GM21526 (cell line): ENCODE data around the gene TRIM6.
"Not testable (repeated sequence)": the region's sequence is repeated elsewhere in the genome, so short reads cannot be mapped to it uniquely, and the experiment has no call there.

Experiments
- ATAC-seq: cut with Tn5 transposase; IDR thresholded peaks from one replicate; pipeline ENCODE4 v1.9.1; 2021; ENCODE audit warnings: moderate library complexity; ENCODE audit not compliant: unreplicated experiment, low FRiP score

TRIM6 gene, protein sequence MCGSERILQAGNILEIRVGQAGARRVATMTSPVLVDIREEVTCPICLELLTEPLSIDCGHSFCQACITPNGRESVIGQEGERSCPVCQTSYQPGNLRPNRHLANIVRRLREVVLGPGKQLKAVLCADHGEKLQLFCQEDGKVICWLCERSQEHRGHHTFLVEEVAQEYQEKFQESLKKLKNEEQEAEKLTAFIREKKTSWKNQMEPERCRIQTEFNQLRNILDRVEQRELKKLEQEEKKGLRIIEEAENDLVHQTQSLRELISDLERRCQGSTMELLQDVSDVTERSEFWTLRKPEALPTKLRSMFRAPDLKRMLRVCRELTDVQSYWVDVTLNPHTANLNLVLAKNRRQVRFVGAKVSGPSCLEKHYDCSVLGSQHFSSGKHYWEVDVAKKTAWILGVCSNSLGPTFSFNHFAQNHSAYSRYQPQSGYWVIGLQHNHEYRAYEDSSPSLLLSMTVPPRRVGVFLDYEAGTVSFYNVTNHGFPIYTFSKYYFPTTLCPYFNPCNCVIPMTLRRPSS

DNA sequence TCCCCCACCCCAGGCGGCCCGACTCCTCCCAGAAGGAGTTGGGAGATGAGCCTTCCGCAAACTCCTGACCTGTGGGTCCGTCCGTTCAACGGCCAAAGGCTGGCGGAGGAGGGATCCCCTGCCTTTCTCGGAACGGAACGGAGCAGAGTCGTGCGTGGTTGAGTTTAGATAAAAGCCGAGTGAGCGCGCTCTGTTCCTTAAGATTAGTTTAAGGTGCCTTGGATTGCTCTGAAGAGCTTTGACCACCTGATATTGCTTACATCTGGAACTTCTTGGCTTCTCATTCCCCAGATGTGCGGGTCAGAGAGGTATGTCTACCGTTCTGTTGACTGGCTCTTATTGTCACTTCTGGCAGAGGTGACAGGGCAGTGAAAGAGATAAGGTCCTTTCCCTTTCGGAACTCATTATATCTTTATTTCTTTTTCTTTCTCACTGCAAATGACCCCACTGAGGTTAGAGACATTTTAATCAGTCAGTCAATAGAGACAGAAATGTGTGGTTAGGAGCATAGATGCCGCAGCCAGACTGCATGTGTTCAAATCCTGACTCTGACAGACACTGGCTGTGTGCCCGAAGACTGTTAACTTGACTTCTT lies at the start of gene TRIM6:
Gene TRIM6, plus strand, starts transcription at position 31 of the 595 bp plus-strand sequence. Its CDS starts 261 bp downstream, at position 292.
- no peak for ATAC-seq

DNA sequence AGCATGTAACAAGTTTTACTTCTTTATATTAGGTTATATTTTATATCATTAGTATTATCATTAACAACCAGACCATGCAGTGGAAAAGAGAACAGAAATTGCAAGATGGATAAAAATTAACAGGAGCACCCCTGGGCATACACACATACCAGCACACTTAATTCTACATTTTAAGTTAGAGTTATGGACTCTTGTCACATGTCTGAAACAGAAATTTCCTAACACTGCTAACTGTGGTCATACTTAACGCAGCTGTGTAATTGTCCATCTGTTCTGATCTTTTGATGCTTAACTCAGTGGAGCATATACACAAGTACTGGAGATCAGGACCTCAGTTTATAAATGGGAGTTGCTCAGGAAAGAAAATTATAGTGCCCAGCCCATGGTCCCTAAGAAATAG lies 48.5 kb upstream of the TRIM6 start:
- ATAC-seq = no peak

DNA sequence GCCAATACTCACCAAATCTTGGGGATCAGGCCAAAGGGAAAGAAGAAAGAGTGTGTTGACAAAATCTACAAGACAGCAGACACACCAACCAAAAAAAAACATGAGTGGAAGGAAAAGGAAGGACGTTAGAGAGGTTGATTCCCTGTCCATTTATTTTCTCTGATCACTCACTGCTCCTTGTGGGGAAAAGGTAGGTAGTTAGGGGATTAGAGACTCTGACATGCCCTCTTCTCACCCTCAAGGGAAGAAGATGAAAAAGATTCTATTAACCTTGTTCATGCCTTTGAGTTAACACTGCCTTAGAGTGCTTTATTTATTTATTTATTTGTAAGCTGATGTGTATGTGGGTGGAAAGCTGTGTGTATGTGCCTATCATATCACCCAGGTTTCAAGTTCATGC lies 48.0 kb upstream of the TRIM6 start, which contains the start of gene OR52H1:
Gene OR52H1, minus strand, starts transcription at position 101 of the 400 bp plus-strand sequence. CDS start 3,035 bp downstream, outside the sequence.
- no peak for ATAC-seq

DNA sequence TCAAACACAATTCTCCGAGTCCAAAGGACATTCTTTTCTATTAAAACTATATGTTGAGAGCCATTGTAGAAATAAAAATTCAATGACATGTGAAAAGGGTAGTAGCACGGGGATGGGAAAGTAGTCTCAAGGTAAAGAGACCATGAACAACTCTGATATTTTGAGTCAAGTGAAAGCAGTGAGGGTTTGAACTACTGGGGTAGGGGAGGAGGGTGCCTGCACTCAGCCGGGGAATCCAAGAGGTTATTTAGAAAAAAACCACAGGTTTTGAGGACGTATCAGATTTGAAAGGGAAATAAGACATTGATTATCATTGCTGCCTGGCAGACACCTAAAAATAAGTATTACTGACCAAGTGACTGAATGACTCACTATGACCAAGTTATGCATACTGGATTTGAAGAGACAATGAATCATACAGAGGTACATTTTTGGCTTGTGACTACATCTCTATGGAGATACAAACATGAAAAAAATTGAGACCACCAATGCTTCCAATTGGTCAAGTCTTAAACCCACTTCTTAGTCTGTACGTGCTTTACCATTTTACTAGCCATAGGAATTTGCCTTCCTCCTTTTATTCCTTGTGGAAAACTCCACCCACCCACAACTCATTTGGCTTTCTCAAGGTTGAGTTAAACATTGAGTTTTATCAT lies 45.9 kb upstream of the TRIM6 start:
- no peak for ATAC-seq

DNA sequence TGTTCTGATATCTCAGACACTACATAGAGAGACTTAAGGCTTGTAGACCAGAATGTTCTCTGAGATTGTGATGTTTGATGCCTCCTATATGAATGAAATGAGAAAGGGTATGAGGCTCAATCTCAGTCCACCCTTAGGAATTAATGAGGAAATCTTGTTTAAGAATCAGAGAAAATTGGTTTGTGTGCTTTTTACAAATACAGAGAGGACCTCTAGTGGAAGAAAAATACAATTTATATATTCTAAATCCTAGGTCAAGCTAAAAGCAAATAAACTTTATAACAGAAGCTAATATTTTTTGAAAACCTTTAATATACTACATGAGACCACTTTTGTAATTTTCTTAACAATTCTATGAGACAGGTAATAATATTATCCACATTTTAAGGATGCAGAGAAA lies 43.1 kb upstream of the TRIM6 start:
- no peak for ATAC-seq

DNA sequence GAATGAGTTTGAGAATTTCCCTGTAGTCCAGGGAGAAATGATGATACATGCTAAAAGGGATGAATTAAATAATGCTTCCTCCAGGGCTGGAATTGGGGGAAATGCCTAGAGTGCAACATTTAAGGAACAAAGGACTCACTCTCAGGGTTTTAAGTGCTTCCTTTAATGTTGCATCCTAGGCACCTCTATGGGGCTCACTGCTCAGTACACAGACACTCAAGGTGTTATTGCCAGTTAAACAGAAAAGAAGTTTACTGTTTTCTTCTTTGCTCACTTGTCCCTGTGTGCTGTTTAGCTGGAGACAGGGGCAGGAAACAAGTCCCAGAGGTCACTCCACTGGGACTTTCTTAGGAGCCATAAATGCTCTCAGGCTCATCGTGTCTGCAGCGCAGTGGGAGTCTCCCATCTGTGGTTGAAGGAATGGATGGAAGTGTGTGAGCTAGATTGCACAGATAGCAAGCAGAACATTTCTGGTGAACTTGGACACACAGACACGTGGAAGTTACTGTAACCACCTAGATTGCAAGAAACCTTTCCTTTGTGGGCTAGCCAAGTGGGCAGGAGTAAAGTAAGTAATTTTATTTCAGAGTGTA lies 39.7 kb upstream of the TRIM6 start:
- no peak for ATAC-seq

DNA sequence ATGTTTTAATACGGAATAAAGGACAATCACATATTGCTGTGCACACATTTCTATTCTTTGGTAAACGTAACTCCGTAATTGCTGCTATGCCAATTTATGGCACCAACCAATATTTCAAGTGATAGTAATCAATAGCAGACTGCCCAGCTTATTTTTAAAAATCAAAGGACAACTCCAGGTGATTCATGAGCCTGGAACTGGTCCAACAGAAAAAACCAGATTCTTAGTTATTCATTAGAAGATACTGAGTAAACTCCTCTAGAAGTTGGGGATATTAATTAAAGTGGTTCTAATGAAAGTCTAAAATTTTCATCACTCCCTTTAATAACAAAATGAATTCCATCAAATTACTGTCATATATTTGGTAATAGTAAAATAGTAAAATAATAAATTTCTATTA lies 38.7 kb upstream of the TRIM6 start:
- no peak for ATAC-seq

DNA sequence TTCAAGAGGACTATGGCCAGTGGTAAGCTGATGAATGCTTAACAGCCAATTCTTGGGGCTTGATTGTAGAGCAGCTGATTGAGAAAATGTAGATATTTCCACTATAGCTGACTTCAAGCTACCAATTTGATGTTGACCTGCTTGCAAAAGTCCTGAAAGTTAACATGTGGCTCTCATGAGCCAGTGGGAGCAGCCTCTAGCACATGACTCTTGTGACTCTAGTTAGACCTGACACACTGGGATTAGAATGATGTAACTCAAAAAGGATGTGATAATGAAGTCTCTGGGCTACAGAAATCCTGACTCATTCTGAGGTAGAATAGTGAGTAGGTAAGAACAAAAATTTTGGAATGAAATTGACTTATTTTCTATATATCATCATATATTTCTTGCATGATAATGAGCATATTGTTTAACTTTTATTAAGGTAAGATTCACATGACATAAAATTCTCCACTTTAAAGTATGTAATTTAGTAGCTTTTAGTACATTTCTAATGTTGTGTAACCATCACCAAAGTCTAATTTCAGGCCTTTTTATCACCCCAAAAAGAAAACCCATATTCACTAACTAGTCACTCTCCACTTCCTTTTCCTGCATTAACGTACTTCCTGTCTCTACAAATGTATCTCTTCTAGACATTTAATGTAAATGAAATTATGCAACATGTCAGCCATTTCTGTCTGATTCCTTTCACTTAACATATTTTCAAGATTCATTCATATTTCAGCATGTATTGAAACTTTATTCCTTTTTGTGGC lies 32.0 kb upstream of the TRIM6 start:
- ATAC-seq = no peak

DNA sequence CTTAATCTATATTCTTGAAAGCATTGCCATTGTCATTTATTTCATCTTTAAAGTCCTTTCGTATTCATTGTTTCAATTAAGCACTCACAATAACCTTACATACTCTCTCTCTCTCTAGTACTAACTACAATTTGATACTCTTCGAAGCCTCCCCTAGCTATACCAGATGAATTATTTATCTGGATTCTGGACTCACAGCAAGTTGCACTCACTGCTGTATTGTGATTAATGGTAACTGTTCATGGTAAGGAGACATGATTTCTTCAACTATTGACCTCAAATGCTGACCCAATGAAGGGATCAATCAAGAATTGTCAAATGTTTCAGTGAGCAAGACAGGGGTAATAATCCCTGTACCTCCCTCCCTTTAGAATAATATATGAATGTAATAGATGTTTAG lies 21.8 kb upstream of the TRIM6 start:
- ATAC-seq = no peak

DNA sequence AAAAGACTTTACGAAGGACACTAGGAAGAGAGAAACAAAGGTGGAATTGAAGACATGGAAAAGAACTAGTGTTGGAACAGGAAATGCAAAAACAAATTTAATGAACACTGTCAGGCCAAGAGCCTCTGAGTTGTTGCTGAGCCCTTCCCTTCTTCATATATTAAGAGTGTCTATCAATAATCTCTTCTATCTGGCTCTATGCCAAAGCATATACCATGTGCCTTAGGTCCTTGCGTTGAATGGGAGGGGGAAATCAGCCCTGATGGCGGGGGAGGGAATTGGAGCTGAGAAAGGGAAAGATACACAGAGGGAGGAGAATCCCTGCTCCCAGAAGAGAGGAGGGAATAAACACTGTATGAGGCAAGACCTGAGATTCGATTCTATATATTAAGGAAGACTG lies 21.3 kb upstream of the TRIM6 start:
- ATAC-seq = no peak

DNA sequence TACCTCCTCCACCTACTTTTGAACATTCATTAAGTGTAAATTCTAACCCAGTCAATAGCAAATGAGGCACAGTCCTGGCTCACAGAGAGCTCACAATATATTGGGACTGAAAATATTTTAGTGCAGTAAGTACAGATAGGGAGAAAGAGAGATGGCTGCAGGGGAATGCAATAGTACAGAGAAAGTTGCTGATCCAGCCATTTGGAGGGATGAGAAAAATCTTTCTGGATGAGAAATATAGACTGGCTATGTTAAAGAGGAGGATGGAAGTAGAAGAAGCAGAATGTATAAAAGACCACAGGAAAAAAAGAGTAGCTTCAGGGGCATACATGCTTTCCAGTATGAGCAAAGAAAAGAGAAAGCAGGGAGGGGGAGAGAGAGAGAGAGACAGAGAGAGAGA lies 19.3 kb upstream of the TRIM6 start:
- ATAC-seq = no peak

DNA sequence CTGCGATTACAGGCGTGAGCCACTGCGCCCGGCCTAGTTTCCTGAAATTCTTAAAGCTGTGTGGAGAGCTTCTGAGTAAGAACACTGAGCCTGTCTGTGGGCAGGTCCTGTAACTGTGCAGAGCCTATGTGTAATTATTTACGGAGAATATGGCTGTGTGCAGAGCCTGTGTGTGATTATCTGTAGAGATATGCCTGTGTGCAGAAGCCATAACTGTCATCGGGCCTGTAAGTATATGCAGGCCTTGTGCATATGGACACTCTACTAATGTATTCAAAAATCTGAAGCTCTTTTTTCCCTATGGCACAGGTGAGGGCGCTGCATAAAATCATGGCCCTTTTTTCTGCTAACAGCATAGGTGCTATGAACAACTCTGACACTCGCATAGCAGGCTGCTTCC lies 15.9 kb upstream of the TRIM6 start, which contains the start of gene OR52B6:
Gene OR52B6, plus strand, starts transcription at position 301 of the 400 bp plus-strand sequence. Its CDS starts 0 bp downstream, at position 301.
- ATAC-seq = no peak

DNA sequence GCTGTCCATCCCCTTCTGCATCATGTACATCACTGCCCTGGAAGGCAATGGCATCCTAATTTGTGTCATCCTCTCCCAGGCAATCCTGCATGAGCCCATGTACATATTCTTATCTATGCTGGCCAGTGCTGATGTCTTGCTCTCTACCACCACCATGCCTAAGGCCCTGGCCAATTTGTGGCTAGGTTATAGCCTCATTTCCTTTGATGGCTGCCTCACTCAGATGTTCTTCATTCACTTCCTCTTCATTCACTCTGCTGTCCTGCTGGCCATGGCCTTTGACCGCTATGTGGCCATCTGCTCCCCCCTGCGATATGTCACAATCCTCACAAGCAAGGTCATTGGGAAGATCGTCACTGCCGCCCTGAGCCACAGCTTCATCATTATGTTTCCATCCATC lies 15.4 kb upstream of the TRIM6 start:
- ATAC-seq = no peak

DNA sequence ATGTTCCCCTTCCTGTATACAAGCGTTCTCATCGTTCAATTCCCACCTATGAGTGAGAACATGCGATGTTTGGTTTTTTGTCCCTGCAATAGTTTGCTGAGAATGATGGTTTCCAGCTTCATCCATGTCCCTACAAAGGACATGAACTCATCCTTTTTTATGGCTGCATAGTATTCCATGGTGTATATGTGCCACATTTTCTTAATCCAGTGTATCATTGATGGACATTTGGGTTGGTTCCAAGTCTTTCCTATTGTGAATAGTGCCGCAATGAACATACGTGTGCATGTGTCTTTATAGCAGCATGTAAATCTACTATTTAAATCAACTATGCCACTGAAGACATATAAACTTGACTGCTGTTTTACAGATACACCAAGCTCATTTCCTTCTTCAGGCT lies 12.0 kb upstream of the TRIM6 start:
- ATAC-seq = not testable (repeated sequence)

DNA sequence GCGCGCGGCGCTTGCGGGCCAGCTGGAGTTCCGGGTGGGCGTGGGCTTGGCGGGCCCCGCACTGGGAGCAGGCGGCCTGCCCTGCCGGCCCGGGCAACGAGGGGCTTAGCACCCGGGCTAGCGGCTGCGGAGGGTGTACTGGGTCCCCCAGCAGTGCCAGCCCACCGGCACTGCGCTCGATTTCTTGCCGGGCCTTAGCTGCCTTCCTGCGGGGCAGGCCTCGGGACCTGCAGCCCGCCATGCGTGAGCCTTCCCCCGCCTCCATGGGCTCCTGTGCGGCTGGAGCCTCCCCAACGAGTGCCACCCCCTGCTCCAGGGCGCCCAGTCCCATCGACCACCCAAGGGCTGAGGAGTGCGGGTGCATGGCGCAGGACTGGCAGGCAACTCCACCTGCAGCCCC lies 6.5 kb upstream of the TRIM6 start:
- ATAC-seq = not testable (repeated sequence)

DNA sequence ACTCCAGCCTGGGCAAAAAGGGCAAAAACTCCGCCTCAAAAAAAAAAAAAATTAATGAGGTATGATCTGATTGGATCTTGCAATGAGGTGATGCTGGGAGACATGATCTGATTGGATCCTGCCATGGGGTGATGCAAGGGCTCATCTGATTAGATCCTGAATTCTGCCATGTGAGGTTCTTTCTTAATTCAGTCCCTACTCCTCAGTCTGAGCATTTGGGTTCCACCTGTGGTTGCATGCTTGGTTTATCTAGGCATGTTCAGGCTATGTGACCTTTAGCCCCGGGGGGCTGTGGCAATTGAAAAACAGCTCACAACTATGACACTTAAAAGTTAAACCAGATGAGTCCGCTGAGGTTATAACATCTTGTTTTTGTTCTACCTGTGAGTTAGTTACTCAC lies 4.8 kb upstream of the TRIM6 start:
- ATAC-seq = no peak

DNA sequence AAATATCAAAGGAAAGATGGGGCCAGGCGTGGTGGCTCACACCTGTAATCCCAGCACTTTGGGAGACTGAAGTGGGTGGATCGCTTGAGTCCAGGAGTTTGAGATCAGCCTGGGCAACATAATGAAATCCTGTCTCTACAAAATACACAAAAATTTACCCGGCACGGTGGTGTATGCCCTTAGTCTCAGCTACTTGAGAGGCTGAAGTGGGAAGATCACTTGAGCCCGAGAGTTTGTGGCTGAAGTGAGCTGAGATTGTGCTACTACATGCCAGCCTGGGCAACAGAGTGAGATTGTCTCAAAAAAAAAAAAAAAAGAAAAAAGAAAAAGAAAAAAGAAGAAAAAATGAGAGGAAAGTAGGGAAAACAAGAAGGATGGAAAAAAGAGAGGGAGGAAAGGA lies 3.8 kb upstream of the TRIM6 start:
- no peak for ATAC-seq

DNA sequence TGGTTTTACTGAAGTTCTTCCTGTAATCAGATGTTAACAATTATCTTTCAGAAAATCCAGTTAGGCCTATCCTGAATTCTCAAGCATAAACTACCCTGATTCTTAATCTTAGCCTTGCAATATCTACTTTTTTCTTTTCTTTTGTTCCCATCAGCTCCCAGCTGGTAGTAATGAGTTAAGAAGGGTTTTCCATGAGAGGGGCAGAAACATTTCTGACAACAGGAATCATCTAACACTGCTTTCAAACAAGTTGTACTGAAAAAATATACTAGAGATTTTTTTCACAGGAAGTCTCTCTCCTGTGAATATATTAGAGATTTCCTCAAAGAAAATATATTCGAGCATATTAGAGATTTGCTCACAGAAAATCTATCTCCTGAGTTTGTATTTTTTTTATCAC lies 3.3 kb upstream of the TRIM6 start:
- no peak for ATAC-seq

DNA sequence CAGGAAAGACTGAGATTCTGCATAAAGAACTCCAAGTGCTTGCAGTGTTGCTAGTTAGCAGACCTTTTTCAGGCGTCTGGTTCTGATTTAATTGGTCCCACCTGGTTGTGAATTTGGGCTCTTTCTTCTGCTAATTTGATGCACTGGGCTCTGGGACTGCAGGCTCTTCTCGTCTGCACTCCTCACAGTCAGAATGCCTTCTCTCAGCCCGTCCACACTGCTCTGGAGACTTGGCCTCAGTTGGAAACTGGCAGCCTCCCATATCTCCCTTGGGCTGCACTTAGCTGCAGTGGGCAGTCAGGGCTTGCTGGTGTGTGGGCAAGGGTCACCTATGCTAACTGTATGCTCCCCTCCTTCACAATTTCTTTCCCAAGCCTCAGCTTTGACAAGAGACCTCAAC lies 1.5 kb downstream of the TRIM6 start:
- no peak for ATAC-seq

DNA sequence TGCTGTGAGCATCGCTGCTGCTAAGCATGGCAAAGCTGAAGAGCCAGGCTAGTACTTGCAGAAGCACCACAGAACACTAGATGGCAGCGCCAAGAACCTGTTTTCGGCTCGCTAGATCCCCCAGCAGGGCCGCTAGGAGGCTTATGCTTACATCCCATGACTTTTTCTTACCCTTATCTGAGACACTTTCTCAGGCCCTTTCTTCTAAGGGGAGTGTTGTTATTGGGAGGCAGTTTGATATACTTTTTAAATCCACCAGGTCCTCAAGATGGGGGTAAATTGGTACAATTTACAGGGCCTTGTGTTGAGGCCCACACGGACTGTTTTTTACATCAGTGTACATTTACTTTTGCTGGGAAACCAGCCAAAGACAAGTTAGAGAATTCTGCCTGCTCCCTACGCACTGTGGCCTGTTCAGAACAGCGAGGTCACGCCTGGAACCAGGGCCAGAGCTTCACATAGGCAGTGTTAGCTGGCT lies 4.0 kb downstream of the TRIM6 start:
- ATAC-seq = peak; percentile 92
